ENCODE measurements around the gene IDH2. TPM values are rescaled to one million over a fixed set of nuclear protein-coding genes. Genes with fewer than 3 reads are reported as not detected.

IDH2 gene
- total RNA-seq, 1 experiment from 2014 or later = 48.1 TPM

DNA sequence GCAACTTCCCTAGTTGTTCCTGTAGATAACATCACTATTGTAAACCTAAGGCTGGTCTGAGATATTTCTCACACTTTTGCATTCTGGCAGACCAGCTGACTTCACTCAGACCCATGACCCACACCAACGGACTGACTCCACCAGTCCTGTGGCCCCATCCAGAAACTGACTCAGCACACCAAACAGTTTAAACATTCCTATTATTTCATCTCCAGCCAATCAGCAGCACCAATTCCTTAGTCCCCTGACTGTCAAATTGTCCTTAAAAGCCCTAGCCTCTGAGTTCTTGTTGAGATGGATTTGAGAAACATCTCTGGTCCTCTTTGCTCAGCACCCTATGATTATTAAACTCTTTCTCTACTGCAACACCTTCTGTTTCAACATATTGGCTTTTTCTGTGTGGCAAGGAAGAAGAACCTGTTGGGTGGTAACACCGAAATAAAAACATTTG lies 12.2 kb upstream of the IDH2 start:
- ChIA-PET POLR2A (no interaction called here), CTCF (no interaction called here), RAD21 (ENCODE audit: low non-redundant PET in 1 of 2, low total read pairs in 2 of 2, uncharacterized antibody in 2 of 2, unreplicated experiment in 2 of 2) (no interaction called here)
- no peak overlapping the region for H3K4me2 ChIP-seq (ENCODE audit: low read length)
- H3K9me3 ChIP-seq (ENCODE audit: control insufficient read depth in 1 of 2, insufficient read depth in 1 of 2, low read depth in 1 of 2, low read length in 2 of 2) = peaks cover 4 to 10% of the 10 kb centered on the region in 2 experiments; a peak in 2 of 4 replicates
- no peaks in the 10 kb centered on the region for H3K27me3 ChIP-seq (ENCODE audit: insufficient read depth, low read length)
- H4K20me1 ChIP-seq (ENCODE audit: insufficient read depth) = no peaks in the 10 kb centered on the region
- no peaks in the 10 kb centered on the region for H3K9me2 ChIP-seq (ENCODE audit: insufficient read depth)
- H3K36me3 ChIP-seq (ENCODE audit: control insufficient read depth in 1 of 2, insufficient read depth in 2 of 2, low read length in 2 of 2) = no peaks in the 10 kb centered on the region
- H3K79me2 ChIP-seq (ENCODE audit: insufficient read depth, low read length) = no peaks in the 10 kb centered on the region
- intact Hi-C loops (cut with micrococcal nuclease) = no loop called here
- no peak for TF ChIP-seq RAD21 (IDR thresholded peaks at IDR 0.05; ENCODE audit: low read depth)
- TF ChIP-seq CBX3 (IDR thresholded peaks at IDR 0.05; ENCODE audit: low read depth) = peak; percentile 91; the same call in 1 of the 2 replicates
- TF ChIP-seq SRF (IDR thresholded peaks at IDR 0.05; ENCODE audit: low read depth) = no peak
- no peak for TF ChIP-seq EZH2phosphoT487 (IDR thresholded peaks at IDR 0.05; ENCODE audit: borderline replicate concordance)
- no peak for TF ChIP-seq EZH2 (IDR thresholded peaks at IDR 0.05)
- no peak overlapping the region for H3K4me3 ChIP-seq (replicated peaks in 1 of 2; ENCODE audit: low read depth in 1 of 2, low read length in 2 of 2)
- H3K4me1 ChIP-seq (ENCODE audit: control insufficient read depth in 1 of 2, insufficient read depth in 2 of 2, low read length in 2 of 2) = no peaks in the 10 kb centered on the region
- BruUV-seq (replicated peaks) = no TSS peak
- ATAC-seq = no peak
- DNase-seq (ENCODE audit: low read depth, low spot score) = no peak
- no peak overlapping the region for H2AFZ ChIP-seq (ENCODE audit: low read depth, low read length, poor library complexity, severe bottlenecking)
- no peak overlapping the region for H3K27ac ChIP-seq (ENCODE audit: low read depth, low read length)
- no peak overlapping the region for H3K9ac ChIP-seq (ENCODE audit: low read length)

DNA sequence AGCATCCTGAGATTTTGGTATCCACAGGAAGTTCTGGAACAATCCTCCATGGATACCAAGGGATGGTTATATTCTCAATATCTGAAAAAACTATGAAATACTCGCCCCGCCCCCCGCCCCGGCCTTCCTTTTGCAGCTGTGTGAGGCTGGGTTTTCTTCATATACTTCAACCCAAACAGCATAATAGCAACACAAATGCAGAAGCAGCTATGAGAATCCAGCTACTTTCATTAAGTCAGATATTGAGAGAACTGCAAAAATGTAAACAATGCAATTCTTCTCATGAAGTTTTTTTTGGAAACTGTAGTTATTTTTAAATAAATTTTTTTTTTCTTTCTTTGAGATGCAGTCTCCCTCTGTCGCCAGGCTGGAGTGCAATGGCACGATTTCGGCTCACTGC lies 10.9 kb upstream of the IDH2 start:
- no TSS peak for BruUV-seq (replicated peaks)
- no peaks in the 10 kb centered on the region for H3K27me3 ChIP-seq (ENCODE audit: insufficient read depth, low read length)
- no peaks in the 10 kb centered on the region for H4K20me1 ChIP-seq (ENCODE audit: insufficient read depth)
- H3K4me3 ChIP-seq (replicated peaks in 1 of 2; ENCODE audit: low read depth in 1 of 2, low read length in 2 of 2) = no peak overlapping the region
- no peak overlapping the region for H3K9ac ChIP-seq (ENCODE audit: low read length)
- H3K9me3 ChIP-seq (ENCODE audit: control insufficient read depth in 1 of 2, insufficient read depth in 1 of 2, low read depth in 1 of 2, low read length in 2 of 2) = peaks cover 4 to 10% of the 10 kb centered on the region in 2 experiments; a peak in 2 of 4 replicates
- intact Hi-C loops (cut with micrococcal nuclease) = no loop called here
- DNase-seq (ENCODE audit: low read depth, low spot score) (no peak), ATAC-seq (no peak)
- no peak overlapping the region for H2AFZ ChIP-seq (ENCODE audit: low read depth, low read length, poor library complexity, severe bottlenecking)
- no peaks in the 10 kb centered on the region for H3K36me3 ChIP-seq (ENCODE audit: control insufficient read depth in 1 of 2, insufficient read depth in 2 of 2, low read length in 2 of 2)
- no peak overlapping the region for H3K4me2 ChIP-seq (ENCODE audit: low read length)
- POLR2A ChIA-PET = no interaction called here
- CTCF ChIA-PET = no interaction called here
- H3K27ac ChIP-seq (ENCODE audit: low read depth, low read length) = no peak overlapping the region
- RAD21 ChIA-PET (ENCODE audit: low non-redundant PET in 1 of 2, low total read pairs in 2 of 2, uncharacterized antibody in 2 of 2, unreplicated experiment in 2 of 2) = no interaction called here
- no peaks in the 10 kb centered on the region for H3K4me1 ChIP-seq (ENCODE audit: control insufficient read depth in 1 of 2, insufficient read depth in 2 of 2, low read length in 2 of 2)
- H3K9me2 ChIP-seq (ENCODE audit: insufficient read depth) = no peaks in the 10 kb centered on the region
- no peaks in the 10 kb centered on the region for H3K79me2 ChIP-seq (ENCODE audit: insufficient read depth, low read length)
- TF ChIP-seq, protein P1, sequence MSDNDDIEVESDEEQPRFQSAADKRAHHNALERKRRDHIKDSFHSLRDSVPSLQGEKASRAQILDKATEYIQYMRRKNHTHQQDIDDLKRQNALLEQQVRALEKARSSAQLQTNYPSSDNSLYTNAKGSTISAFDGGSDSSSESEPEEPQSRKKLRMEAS (IDR thresholded peaks at IDR 0.05) = no peak
- TF ChIP-seq ZFX (IDR thresholded peaks at IDR 0.05) (no peak), EZH2phosphoT487 (IDR thresholded peaks at IDR 0.05; ENCODE audit: borderline replicate concordance) (no peak), EZH2 (IDR thresholded peaks at IDR 0.05) (no peak), SIN3A (IDR thresholded peaks at IDR 0.05; ENCODE audit: low read depth) (no peak), ELF1 (IDR thresholded peaks at IDR 0.05; ENCODE audit: borderline replicate concordance, low read depth) (no peak), EGR1 (IDR thresholded peaks at IDR 0.05; ENCODE audit: low read depth) (no peak), JUND (IDR thresholded peaks at IDR 0.05) (no peak), ZNF274 (IDR thresholded peaks at IDR 0.05; ENCODE audit: low read depth, low read length) (no peak), FOSL1 (IDR thresholded peaks at IDR 0.05; ENCODE audit: low read depth) (no peak), POLR2A (IDR thresholded peaks at IDR 0.05; ENCODE audit: borderline replicate concordance, extremely low read depth, insufficient read depth, insufficient read length) (no peak), CEBPB (IDR thresholded peaks at IDR 0.05; ENCODE audit: low read depth) (no peak), SP1 (IDR thresholded peaks at IDR 0.05; ENCODE audit: low read depth) (no peak), RAD21 (IDR thresholded peaks at IDR 0.05; ENCODE audit: low read depth) (no peak), YY1 (IDR thresholded peaks at IDR 0.05; ENCODE audit: extremely low read depth, insufficient replicate concordance, low read depth, low read length) (no peak)
- TF ChIP-seq, protein P2, sequence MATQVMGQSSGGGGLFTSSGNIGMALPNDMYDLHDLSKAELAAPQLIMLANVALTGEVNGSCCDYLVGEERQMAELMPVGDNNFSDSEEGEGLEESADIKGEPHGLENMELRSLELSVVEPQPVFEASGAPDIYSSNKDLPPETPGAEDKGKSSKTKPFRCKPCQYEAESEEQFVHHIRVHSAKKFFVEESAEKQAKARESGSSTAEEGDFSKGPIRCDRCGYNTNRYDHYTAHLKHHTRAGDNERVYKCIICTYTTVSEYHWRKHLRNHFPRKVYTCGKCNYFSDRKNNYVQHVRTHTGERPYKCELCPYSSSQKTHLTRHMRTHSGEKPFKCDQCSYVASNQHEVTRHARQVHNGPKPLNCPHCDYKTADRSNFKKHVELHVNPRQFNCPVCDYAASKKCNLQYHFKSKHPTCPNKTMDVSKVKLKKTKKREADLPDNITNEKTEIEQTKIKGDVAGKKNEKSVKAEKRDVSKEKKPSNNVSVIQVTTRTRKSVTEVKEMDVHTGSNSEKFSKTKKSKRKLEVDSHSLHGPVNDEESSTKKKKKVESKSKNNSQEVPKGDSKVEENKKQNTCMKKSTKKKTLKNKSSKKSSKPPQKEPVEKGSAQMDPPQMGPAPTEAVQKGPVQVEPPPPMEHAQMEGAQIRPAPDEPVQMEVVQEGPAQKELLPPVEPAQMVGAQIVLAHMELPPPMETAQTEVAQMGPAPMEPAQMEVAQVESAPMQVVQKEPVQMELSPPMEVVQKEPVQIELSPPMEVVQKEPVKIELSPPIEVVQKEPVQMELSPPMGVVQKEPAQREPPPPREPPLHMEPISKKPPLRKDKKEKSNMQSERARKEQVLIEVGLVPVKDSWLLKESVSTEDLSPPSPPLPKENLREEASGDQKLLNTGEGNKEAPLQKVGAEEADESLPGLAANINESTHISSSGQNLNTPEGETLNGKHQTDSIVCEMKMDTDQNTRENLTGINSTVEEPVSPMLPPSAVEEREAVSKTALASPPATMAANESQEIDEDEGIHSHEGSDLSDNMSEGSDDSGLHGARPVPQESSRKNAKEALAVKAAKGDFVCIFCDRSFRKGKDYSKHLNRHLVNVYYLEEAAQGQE (IDR thresholded peaks at IDR 0.05; ENCODE audit: low read depth) = no peak
